Measurements from ENCODE around the gene COL9A3. TPM values are rescaled to one million over a fixed set of nuclear protein-coding genes. Genes with fewer than 3 reads are reported as not detected.
A peak's percentile ranks its signal among the peaks of the same experiment; 100 is the strongest.

The COL9A3 gene
- total RNA-seq, 1 donor from 2014 or later = 0.42 TPM

DNA sequence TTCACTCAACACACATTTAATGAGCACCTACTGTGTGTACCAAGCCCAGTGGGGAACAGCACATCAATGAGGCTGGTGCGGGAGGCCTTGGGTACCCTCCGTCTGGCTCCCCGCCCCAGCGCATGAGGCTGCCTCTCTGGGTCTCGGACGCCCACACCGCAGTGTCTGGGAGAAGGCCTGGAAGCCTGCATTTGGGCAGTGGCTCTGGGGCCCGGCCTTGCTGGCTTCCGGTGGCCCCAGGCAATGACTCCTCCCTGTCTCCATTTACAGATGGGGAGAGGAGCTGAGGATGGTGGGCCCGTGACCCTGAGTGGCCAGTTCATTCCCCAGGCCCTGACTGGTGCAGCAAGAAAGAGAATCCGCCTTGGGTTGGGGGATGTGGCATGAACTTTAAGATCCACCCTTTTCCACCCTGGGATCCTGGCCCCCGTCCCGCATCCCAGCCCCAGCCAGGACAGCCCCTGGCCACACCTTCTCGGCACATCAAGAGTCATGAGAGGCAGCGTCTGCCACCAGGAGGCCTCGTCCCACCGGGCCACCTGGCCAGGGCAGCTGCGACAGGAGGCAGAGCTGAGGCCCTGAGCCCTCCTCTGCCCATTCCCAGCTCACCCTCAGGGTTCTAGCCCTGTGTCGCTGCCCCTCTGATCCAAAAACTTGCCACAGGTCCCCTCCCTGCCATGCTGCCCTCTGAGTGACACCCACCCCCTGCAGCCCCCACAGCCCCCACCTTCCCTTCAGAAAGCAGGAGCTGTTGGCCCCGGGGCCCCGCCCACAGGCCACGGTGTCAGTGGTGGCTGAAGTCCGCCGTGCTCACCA, 38.0 kb upstream of the COL9A3 start:
- DNase-seq (ENCODE audit: low spot score) = no peak

DNA sequence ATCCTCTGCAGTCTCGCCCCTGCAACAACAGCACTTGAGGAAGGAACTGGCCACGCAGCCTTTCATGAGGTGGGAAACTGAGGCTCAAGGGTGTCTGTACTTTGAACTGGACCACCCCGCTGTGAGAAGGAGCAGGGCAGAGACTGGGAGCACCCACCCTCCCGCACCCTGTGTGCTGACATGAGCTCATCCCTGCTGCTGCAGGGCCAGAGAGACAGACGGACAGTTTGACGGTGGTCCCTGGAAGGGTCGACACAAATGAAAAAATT, 37.5 kb upstream of the COL9A3 start:
- no peak for DNase-seq (ENCODE audit: low spot score)

DNA sequence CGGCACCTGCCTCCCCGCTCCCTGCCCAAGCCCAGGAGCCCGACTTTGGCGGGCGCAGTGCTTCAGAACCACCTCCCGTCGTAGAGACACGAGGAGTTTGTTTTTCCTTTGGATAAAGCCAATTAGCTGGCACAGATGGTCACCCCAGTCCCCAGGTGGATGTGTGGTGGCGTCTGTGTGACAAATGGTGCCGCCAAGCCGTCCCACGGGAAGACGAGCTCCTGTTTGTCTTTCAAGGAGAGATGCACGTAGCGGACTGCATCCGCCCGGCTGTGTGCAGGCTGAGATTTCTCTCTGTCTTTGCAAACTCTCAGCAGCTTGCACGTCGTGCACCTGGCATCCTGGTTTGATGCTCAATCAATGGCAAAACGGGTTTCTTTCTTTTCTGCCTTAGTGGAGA, 36.6 kb upstream of the COL9A3 start:
- no peak for DNase-seq (ENCODE audit: low spot score)

DNA sequence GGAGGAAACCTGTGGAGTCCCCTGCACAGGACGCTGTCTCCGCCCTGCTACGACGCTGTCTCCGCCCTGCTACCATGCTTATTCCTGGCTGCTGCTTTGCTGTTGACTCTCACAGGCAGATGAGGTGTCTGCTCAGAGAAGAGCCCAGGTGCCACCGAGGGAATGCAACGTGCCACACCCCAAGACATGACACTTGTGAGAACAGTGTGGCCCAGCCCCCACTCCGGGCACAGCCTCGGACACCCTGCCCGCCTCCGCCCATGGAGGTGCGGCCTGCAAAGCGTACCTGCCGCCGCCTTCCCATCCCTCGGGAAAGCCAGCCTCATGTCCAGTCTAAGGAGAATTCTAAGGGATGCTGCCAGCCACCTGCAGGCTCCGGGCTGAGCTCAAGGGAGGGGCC, 36.2 kb upstream of the COL9A3 start:
- DNase-seq (ENCODE audit: low spot score) = no peak

DNA sequence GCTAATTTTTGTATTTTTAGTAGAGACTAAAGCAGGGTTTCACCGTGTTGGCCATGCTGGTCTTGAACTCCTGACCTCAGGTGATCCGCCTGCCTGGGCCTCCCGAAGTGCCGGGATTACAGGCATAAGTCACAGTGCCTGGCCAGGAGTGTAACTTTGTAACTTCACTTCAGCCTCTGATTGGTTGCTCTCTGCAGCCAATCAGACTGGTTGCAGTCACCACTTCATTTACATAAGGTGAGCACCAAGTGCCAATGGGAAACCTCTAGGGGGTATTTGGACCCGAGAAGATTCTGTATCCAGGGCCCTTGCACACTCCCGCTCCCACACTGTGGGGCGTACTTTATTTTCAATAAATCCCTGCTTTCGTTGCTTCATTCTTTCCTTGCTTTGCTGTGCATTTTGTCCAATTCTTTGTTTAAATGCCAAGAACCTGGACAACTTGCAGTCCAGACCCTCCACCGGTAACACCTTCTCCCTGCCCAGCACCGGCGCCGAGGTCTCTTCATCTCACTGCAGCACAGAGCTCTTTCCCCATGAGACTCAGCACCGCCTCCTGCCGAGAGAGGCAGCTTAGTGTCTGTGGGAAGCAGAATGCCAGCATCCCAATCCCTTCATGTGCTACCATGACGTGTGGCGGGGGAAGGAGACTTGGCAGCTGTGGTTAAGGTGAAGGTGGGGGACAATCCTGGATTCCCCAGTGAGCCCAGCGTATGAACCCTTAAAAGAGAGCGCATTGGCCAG, 34.5 kb upstream of the COL9A3 start:
- no peak for DNase-seq (ENCODE audit: low spot score)

DNA sequence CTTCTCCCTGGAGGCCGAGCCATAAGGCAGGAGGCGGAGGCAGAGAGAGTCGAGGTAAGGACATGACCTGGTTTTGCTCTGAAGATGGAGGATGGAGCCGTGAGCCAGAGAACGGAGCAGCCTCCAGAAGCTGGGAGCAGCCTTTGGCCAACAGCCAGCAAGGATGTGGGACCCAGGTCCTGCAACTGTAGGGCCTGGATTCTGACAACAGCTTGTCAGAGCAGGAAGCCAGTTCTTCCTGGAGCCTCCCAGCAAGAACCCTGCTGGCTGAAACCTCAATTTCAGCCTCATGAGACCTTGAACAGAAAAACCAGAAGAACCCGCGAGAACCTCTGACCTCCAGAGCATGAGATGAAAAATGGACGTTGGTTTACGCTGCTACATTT, 34.0 kb upstream of the COL9A3 start:
- no peak for DNase-seq (ENCODE audit: low spot score)

DNA sequence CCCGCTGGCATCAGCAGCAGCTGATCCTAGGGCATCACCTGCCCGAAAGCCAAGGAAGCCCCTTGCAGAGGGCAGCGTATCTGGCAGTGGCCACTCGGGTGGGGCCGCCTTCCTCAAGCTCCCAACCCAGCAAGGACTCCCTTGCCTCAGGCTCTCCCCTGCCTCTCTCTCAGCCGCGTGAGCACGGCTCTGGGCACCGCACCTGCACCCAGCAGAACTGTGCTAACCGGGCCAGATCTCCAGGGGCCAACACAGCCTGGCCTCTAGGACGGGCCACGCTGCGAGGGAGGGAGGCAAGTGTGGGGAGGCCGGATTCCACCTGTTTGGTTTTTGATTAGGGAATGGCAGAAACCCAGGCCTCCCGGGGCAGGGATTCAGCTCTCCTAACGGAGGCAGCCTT, 32.4 kb upstream of the COL9A3 start:
- DNase-seq (ENCODE audit: low spot score) = no peak

DNA sequence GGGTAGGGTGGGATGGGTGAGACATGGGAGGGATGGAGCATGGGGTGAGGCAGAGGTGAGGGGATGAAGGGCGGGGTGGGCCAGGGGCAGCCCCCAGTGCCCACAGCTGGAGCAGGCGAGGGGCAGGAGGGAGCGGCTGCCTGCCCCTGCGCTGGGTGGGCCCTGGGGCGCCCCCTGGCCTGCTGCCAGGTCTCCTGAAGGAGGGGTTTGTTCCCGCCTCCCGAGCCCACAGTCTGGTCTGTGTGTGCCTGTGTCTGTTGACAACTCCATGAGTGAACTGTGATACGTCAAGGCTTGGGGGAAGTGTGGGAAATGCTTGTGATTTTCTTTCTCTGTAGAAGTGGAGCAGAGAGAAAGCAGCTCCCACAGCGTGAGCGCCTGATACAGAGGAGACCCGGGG, 31.5 kb upstream of the COL9A3 start:
- no peak for DNase-seq (ENCODE audit: low spot score)

DNA sequence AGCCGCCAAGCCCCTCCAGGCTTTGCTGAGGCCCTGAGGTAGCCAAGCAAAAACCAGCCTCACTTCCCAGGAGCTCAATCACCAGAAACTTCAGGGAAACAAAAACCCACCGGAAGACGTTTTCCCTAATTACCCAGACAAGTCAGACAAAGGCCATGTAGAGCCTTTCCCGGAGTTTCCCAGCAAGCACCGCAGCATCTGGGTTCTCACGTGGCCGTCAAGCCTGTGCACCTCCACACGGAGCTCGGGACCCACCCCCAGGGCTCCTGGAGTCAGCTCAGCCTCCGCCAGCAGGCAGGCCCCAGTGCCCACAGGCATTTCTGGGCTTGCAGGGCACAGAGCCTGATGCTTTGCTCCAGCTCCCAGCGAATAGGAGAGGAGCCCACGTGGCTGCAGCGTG, 30.7 kb upstream of the COL9A3 start:
- DNase-seq (ENCODE audit: low spot score) = no peak

DNA sequence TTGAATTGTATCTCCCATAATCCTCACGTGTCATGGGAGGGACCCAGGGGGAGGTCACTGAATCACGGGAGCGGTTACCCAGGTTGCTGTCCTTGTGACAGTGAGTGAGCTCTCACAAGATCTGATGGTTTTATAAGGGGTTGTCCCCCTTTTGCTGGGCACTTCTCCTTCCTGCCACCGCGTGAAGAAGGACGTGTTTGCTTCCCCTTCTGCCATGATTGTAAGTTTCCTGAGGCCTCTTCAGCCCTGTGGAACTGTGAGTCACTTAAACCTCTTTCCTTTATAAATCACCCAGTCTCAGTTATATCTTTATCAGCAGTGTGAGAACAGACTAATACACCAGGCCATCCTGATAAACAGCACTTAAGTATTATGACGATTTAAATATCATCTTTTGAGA, 29.5 kb upstream of the COL9A3 start:
- DNase-seq (ENCODE audit: low spot score) = no peak

DNA sequence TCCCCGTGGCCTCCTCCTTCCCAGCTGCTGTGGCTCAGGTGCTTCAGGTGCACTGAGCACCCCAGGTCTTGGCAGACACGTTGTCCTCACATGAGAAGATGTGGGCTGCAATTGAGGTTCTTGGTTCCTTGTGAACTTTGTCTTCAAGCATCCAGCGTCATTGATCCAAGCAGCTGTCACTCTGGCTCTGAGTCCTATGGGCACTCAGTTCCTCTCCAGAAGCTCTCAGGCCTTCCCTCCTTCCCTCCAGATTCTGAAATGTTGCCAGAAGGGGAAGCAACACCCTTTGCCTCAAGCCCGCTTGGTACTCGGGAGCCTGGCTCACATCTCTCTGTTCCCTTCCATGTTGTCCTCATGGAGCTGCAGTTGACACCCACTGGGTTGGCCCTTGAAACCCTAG, 29.0 kb upstream of the COL9A3 start:
- DNase-seq (ENCODE audit: low spot score) = no peak

DNA sequence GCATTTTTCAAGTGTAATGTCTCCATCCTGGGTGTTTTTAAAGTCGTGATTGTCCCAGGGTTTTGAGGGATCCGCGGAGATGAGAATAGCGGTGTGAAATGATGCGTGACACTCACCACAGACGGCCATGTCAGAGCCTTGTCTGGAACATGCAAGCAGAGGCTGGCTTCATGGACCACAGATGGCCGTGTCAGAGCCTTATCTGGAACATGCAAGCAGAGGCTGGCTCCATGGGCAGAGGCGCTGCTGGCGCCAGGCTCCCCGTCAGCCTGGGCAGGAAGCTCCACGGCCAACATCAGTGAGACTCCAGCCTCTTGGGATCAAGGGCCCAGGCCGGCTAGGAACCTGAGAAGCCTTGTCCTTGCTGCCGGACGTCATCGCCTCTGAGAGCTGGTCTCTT, 28.2 kb upstream of the COL9A3 start:
- DNase-seq (ENCODE audit: low spot score) = no peak

DNA sequence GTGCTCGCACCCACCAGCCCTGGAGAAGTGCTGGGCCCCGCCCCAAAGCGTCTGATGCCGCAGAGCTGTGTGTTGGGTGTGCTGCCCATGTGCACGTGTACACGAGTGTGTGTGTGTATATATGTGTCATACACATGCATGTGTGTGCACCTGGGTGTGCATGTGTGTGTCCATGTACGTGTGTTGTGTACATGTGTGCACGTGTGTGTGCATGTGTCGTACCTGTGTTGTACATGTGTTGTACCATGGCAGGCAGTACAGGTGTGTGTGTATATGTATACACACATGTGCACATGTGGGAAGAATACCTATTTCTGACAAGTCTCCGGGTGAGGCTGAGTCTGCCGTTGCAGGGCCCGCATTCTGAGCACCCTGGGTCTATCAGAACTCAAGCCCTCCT, 26.8 kb upstream of the COL9A3 start:
- DNase-seq (ENCODE audit: low spot score) = no peak

DNA sequence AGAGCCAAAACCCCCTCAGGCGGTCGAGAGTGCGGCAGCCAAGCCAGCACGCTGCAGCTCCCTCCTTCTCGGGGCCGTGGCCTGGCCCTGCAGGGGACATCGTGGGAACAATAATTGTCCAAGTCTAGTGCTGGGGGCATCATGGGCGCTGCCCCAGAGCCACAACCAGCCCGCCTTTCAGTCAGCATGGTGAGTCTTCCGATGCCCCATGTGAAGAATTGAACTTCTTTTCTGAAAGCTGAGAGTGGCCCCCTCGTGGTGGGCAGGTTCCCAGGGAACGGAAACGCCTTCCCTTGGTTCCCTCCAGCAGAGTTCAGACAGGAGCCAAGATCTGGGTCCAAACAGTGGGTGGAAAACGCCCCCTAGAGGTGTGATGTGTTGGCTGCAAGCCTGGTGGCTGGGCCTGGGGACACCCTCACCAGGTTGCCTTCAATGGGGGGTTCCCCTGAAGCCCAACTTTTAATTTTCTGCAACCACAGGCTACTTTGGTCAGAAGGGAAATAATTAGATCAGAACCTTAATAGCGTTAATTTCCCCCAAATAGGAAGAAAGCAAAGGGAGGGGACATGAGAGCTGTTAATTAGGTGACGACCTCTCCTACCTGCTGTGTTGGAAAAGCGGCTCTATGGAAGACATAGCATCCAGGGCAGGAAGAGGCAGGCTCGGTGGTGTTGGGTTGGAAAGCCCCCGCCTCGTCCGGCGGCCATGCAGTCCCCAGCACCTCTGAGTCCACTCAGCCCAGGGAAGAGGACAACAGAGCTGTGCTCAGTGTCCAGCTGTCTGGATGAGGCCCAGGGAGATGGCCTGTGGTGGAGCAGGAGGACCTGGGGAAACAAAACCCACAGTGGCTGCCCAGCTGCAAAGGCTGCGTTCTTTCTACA, 25.3 kb upstream of the COL9A3 start:
- no peak for DNase-seq (ENCODE audit: low spot score)

DNA sequence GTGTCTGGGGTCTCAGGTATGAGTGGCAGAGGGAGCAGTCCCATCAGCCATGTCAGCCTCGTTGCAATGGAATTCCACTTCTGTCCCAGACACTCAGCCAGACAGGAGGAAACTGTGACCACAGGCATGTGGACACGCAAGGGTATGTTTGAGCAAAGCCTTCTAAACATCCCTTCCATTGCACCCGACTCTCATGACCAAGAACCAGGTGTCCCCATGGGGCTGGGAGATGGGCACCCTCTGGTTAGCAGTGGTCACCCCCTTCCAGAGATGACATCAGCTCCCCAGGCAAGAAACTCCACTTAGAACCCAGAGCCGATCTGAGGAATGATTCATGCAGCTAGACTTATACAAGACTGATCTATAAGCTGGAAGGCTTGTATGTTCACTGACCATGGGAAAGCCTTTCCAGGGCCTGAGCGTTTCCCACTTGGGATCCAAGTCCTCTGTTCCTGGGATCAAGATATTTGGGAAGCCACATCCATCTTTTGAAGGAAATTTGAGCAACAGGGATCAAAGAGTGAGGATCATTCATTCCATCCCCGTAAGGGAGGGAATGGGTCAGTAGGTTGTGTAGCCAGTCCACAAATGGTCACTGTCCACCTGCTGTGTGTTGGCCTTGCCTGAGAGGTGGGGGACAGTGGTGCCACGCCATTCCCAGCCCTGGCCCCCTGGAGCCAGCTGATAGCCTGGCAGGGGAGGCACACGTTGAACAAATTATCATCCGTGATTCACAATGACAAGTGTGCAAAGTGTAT, 24.5 kb upstream of the COL9A3 start:
- no peak for DNase-seq (ENCODE audit: low spot score)

DNA sequence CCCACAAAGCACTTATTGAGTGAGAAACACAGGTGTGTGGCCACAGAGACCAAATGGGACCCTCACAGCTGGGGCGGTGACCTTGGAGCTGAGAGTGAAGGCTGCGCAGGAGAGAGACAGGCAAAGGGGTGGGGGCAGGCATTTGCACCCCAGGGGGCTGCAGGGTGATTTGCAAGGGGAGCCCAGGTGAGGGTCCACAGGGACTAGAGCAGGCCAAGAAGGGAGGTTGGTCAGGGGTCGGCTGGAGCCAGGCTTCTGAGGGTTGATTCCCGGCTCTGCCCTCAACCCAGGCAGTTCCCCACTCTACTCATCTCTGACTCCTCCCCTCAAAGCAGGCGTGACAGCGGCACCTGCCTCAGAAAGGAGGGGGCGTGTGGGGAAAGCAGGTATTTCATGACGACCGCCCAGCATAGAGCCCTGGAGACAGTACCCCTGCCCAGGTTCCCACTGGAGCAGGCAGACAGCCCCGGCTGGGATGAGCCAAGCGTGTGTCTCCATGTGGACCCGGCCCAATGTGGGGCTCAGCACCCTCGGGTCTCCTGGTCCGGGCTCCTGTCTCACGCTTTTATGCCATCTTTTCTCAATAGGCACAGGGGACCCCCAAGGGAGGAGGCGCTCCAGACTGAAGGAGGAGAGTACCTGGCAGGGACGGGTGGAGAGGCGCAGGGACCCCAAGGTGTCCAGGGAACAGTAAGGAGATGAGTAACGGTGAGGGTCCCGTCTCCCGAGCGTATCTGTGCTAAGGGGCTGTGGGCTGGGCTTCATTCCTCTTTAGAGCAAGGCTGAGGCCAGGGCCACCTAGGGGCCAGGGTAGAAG, 23.7 kb upstream of the COL9A3 start:
- DNase-seq (ENCODE audit: low spot score) = no peak

DNA sequence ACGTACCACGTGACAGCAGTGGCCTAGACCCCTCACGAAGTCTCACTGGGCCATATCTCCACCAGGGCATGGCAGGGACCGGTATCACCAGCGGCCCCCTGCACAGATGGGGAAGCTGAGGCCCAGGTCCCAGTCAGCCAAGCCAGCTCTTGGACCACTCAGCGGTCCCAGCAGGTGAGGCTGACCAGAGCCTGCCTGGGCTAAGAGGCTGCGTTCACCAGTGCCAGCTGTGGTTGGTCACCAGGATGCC, 23.2 kb upstream of the COL9A3 start:
- peak; percentile 92 for DNase-seq (ENCODE audit: low spot score)

DNA sequence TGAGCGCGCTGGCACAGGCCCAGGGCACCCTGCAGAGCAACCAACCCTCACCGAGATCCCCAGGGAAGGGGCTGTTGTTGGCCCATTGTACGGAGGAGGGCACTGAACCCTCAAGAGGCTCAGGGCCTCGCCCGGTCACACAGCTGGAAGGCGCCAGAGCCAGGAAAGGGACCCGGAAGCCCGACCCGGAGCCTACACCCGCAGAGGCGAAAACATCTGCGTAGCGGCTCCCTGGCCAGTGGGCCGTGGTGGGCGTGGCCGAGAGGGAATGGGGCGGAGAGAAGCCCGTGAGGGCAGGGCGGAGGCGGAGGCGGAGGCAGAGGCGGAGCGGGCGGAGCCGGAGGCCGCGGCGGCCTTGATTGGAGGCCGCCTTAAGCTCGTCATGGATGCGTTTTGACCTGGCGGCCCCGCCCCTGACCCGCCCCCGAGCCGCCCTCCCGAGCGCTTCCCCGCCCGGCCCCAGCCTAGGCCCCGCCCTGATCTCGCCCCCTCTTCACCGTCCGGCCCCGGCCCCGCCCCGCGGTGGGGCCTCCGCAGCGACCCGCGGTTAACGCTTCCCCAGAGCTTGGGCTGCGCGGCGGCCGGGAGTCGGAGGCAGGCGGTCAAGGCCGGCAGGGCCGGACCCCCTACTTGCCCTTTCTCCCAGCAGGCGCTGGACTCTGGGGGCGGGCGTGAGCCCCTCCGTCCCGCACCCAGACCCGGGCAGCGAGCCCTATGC, 22.7 kb upstream of the COL9A3 start:
- DNase-seq (ENCODE audit: low spot score) = peak; percentile 98

DNA sequence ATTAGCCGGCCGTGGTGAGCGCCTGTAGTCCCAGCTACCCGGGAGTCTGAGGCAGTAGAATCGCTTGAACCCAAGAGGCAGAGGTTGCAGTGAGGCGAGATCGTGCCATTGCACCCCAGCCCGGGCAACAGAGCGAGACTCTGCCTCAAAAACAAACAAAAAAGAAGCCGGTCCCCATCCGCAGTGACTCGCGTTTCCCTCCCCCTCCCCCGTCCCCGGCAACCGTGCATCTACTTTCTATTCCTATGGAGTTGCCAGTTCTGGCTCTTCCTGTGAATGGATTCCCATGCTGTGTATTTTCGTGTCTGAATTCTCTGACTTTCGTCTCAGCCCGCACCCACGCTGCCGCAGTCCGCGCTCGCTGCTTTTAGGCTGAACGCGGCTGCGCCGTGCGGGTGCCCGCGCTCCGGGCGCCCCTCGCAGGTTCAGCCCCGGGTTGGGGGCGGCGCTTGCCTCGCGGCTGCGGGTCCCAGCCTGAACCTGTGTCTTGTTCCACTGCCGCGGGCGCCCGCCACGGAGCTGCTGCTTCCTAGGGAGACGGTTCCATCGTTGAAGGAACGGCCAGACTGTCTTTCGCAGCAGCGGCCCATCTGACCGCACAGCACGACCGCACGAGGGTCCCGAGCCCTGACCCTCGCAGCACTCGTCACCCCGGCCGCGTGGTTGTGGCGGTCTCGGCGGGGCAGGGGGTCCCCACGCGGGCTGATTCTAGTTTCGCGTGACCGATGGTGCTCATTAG, 21.7 kb upstream of the COL9A3 start:
- no peak for DNase-seq (ENCODE audit: low spot score)
